H9 (cell line): ENCODE data around the gene SLC2A14. TPM values are rescaled to one million over a fixed set of nuclear protein-coding genes. Genes with fewer than 3 reads are reported as not detected.

Experiments
- DNase-seq: peaks from one replicate; pipeline ENCODE4 v3.0.0-alpha.2; 2017
- H2AFZ ChIP-seq: one replicate; pipeline ENCODE4 v1.6.1; 2013; ENCODE audit warnings: mild to moderate bottlenecking, low read length, control low read depth, moderate library complexity
- H2AK5ac ChIP-seq: 2 replicates; pipeline ENCODE4 v1.6.1; 2013; ENCODE audit warnings: low read length, control low read depth, mixed read lengths; ENCODE audit not compliant: insufficient read length
- H2BK120ac ChIP-seq: one replicate; pipeline ENCODE4 v1.6.1; 2013; ENCODE audit warnings: low read depth, mild to moderate bottlenecking, low read length, control low read depth, inconsistent platforms; ENCODE audit not compliant: poor library complexity, severe bottlenecking
- H2BK12ac ChIP-seq: 2 replicates; pipeline ENCODE4 v1.6.1; 2013; ENCODE audit warnings: low read length, control low read depth, mixed read lengths, low read depth; ENCODE audit not compliant: insufficient read length
- H2BK15ac ChIP-seq: 2 replicates; pipeline ENCODE4 v1.6.1; 2013; ENCODE audit warnings: low read depth, low read length, control low read depth
- H2BK20ac ChIP-seq: one replicate; pipeline ENCODE4 v1.6.1; 2013; ENCODE audit warnings: low read depth, mild to moderate bottlenecking, low read length, control low read depth, inconsistent platforms; ENCODE audit not compliant: poor library complexity, severe bottlenecking
- H2BK5ac ChIP-seq: 2 replicates; pipeline ENCODE4 v1.6.1; 2013; ENCODE audit warnings: low read length, control low read depth, mixed read lengths; ENCODE audit not compliant: insufficient read length
- H3K14ac ChIP-seq: 2 replicates; pipeline ENCODE4 v1.6.1; 2013; ENCODE audit warnings: low read length, control low read depth; ENCODE audit not compliant: insufficient read depth
- H3K18ac ChIP-seq: 2 replicates; pipeline ENCODE4 v1.6.1; 2013; ENCODE audit warnings: low read depth, mild to moderate bottlenecking, mixed read lengths, low read length, control low read depth; ENCODE audit not compliant: insufficient read length
- H3K23ac ChIP-seq: 2 replicates; pipeline ENCODE4 v1.6.1; 2013; ENCODE audit warnings: low read length, control low read depth, mixed read lengths, low read depth; ENCODE audit not compliant: insufficient read length
- H3K23me2 ChIP-seq: 2 replicates; pipeline ENCODE4 v1.6.1; 2013; ENCODE audit warnings: low read depth, mild to moderate bottlenecking, mixed read lengths, low read length, control low read depth; ENCODE audit not compliant: insufficient read length, poor library complexity, severe bottlenecking
- H3K27ac ChIP-seq: 2 replicates; pipeline ENCODE4 v1.5.1; 2013; ENCODE audit warnings: low read length, control low read depth, mixed read lengths, low read depth; ENCODE audit not compliant: insufficient read length
- H3K27me3 ChIP-seq: 2 replicates; pipeline ENCODE4 v1.6.1; 2013; ENCODE audit warnings: low read length, control low read depth, inconsistent platforms; ENCODE audit not compliant: insufficient read depth
- H3K4ac ChIP-seq: 2 replicates; pipeline ENCODE4 v1.6.1; 2013; ENCODE audit warnings: low read depth, mild to moderate bottlenecking, control low read depth, inconsistent platforms, low read length, moderate library complexity
- H3K4me1 ChIP-seq: 2 replicates; pipeline ENCODE4 v1.6.1; 2013; ENCODE audit warnings: low read length, control low read depth, inconsistent platforms; ENCODE audit not compliant: insufficient read depth
- H3K4me2 ChIP-seq: 2 replicates; pipeline ENCODE4 v1.6.1; 2013; ENCODE audit warnings: low read length, control low read depth, mixed read lengths; ENCODE audit not compliant: insufficient read length, insufficient read depth
- H3K56ac ChIP-seq: 2 replicates; pipeline ENCODE4 v1.6.1; 2013; ENCODE audit warnings: low read depth, mild to moderate bottlenecking, mixed read lengths, low read length, control low read depth; ENCODE audit not compliant: insufficient read length
- H3K79me1 ChIP-seq: 2 replicates; pipeline ENCODE4 v1.6.1; 2013; ENCODE audit warnings: low read depth, mild to moderate bottlenecking, moderate library complexity, low read length, control low read depth, inconsistent platforms; ENCODE audit not compliant: insufficient read depth, poor library complexity, severe bottlenecking
- H3K79me2 ChIP-seq: 2 replicates; pipeline ENCODE4 v1.6.1; 2013; ENCODE audit warnings: low read length, control low read depth, inconsistent platforms; ENCODE audit not compliant: insufficient read depth
- H3K9ac ChIP-seq: 2 replicates; pipeline ENCODE4 v1.6.1; 2013; ENCODE audit warnings: low read length, control low read depth, mixed read lengths; ENCODE audit not compliant: insufficient read length; ENCODE audit errors: extremely low read depth
- H3K9me3 ChIP-seq: one replicate; pipeline ENCODE4 v1.6.1; 2013; ENCODE audit warnings: low read depth, low read length, inconsistent platforms; ENCODE audit not compliant: control insufficient read depth
- H3T11ph ChIP-seq: one replicate; pipeline ENCODE4 v1.6.1; 2013; ENCODE audit warnings: mild to moderate bottlenecking, low read length, control low read depth, inconsistent platforms
- H4K20me1 ChIP-seq: one replicate; pipeline ENCODE4 v1.6.1; 2013; ENCODE audit not compliant: control insufficient read depth, insufficient read length, insufficient read depth
- H4K5ac ChIP-seq: 2 replicates; pipeline ENCODE4 v1.6.1; 2013; ENCODE audit warnings: low read depth, mild to moderate bottlenecking, mixed read lengths, low read length, control low read depth; ENCODE audit not compliant: insufficient read length
- H4K8ac ChIP-seq: replicated peaks from 2 replicates; pipeline ENCODE4 v1.6.1; 2013; ENCODE audit warnings: low read length, control low read depth, mixed read lengths, low read depth; ENCODE audit not compliant: insufficient read length
- H4K91ac ChIP-seq: 2 replicates; pipeline ENCODE4 v1.6.1; 2013; ENCODE audit warnings: low read depth, mild to moderate bottlenecking, moderate library complexity, mixed read lengths, low read length, control low read depth; ENCODE audit not compliant: insufficient read length
- H3K27ac Mint-ChIP-seq, 3 experiments: 2 replicates in 2 of 3; 3 replicates in 1 of 3; pipeline ENCODE4 v1.8.0; 2020 to 2021; ENCODE audit warnings: mixed read lengths in 3 of 3, mild to moderate bottlenecking in 1 of 3, moderate library complexity in 1 of 3
- H3K27me3 Mint-ChIP-seq: 2 replicates; pipeline ENCODE4 v1.8.0; 2021; ENCODE audit warnings: low read depth, mild to moderate bottlenecking, moderate library complexity, mixed read lengths
- H3K36me3 Mint-ChIP-seq, 3 experiments: 2 replicates in 2 of 3; 3 replicates in 1 of 3; pipeline ENCODE4 v1.8.0; 2020 to 2021; ENCODE audit warnings: low read depth in 3 of 3, mixed read lengths in 3 of 3; ENCODE audit not compliant: insufficient read depth in 1 of 3
- H3K4me1 Mint-ChIP-seq, 2 experiments: 2 replicates each; pipeline ENCODE4 v1.8.0; 2020; ENCODE audit warnings: mixed read lengths in 2 of 2
- H3K4me3 Mint-ChIP-seq, 2 experiments: 2 replicates in 1 of 2; 3 replicates in 1 of 2; pipeline ENCODE4 v1.8.0; 2020 to 2021; ENCODE audit warnings: mild to moderate bottlenecking in 2 of 2, mixed read lengths in 2 of 2, moderate library complexity in 1 of 2
- H3K9me3 Mint-ChIP-seq, 2 experiments: 2 replicates in 1 of 2; 3 replicates in 1 of 2; pipeline ENCODE4 v1.8.0; 2020; ENCODE audit warnings: mild to moderate bottlenecking in 2 of 2, mixed read lengths in 2 of 2, moderate library complexity in 1 of 2
- WGBS: extraction: QIAGEN DNeasy Blood & Tissue Kit; methylation state at CpG from one replicate; pipeline ENCODE4 v1.1.7; 2013; ENCODE audit warnings: missing lambda C conversion rate, low lambda C conversion rate, mixed read lengths; ENCODE audit not compliant: insufficient read length; ENCODE audit errors: extremely low coverage; 5-methylcytosine and 5-hydroxymethylcytosine counted together
- total RNA-seq: library from RNA; stranded (reverse); gene quantifications from 2 replicates; pipeline ENCODE4 v1.2.1, GENCODE V29; 2021
- TF ChIP-seq, protein P1 (sequence below): fragments of 200-600 bp; sonication (generic); conservative IDR thresholded peaks from 3 replicates; pipeline ENCODE4 v1.8.0; 2021; ENCODE audit warnings: antibody characterized with exemption, mild to moderate bottlenecking

The SLC2A14 gene
- total RNA-seq, 1 experiment from 2014 or later = 19.1 TPM

DNA sequence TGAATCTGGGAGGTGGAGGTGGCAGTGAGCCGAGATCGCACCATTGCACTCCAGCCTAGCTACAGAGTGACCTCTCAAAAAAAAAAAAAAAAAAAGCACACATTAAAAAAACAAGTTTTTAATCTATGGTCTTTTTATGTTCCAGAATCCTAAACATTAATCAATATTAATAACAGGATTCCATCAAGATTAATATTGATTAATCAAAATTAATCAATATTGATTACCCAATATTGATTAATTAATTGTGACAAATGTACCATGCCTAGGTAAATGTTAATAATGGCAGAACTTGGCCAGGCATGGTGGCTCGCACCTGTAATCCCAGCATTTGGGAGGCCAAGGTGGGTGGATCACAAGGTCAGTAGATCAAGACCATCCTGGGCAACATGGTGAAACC is 91.4 kb downstream of the SLC2A14 start:
- WGBS = no CpG with 5 or more reads among the region's 3 CpGs
- no peak overlapping the region for H2AK5ac ChIP-seq
- no peaks in the 10 kb centered on the region for H3K23me2 ChIP-seq
- H3K23ac ChIP-seq = no peak overlapping the region
- no peaks in the 10 kb centered on the region for H3K27me3 ChIP-seq
- H4K5ac ChIP-seq = no peak overlapping the region
- no peaks in the 10 kb centered on the region for H3K79me2 ChIP-seq
- Mint-ChIP-seq H3K4me1 (peaks cover 14 to 18% of the 10 kb centered on the region in 2 experiments), H3K27me3 (no peaks in the 10 kb centered on the region), H3K9me3 (no peaks in the 10 kb centered on the region), H3K36me3 (no peaks in the 10 kb centered on the region), H3K27ac (no peak overlapping the region), H3K4me3 (no peak overlapping the region)
- H3K9ac ChIP-seq = no peak overlapping the region
- H4K20me1 ChIP-seq = no peaks in the 10 kb centered on the region
- H3K27ac ChIP-seq = no peak overlapping the region
- DNase-seq = no peak
- no peak overlapping the region for H2BK5ac ChIP-seq
- TF ChIP-seq, protein P1, sequence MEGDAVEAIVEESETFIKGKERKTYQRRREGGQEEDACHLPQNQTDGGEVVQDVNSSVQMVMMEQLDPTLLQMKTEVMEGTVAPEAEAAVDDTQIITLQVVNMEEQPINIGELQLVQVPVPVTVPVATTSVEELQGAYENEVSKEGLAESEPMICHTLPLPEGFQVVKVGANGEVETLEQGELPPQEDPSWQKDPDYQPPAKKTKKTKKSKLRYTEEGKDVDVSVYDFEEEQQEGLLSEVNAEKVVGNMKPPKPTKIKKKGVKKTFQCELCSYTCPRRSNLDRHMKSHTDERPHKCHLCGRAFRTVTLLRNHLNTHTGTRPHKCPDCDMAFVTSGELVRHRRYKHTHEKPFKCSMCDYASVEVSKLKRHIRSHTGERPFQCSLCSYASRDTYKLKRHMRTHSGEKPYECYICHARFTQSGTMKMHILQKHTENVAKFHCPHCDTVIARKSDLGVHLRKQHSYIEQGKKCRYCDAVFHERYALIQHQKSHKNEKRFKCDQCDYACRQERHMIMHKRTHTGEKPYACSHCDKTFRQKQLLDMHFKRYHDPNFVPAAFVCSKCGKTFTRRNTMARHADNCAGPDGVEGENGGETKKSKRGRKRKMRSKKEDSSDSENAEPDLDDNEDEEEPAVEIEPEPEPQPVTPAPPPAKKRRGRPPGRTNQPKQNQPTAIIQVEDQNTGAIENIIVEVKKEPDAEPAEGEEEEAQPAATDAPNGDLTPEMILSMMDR = no peak
- H3K18ac ChIP-seq = no peak overlapping the region
- no peak overlapping the region for H3K14ac ChIP-seq
- no peaks in the 10 kb centered on the region for H3K4me1 ChIP-seq
- no peak overlapping the region for H2AFZ ChIP-seq
- no peak overlapping the region for H2BK15ac ChIP-seq
- H4K91ac ChIP-seq = no peak overlapping the region
- no peaks in the 10 kb centered on the region for H3K9me3 ChIP-seq
- H3K79me1 ChIP-seq = no peaks in the 10 kb centered on the region
- no peak overlapping the region for H3K56ac ChIP-seq
- H2BK20ac ChIP-seq = no peak overlapping the region
- no peak overlapping the region for H3T11ph ChIP-seq
- no peak overlapping the region for H3K4me2 ChIP-seq
- no peak overlapping the region for H3K4ac ChIP-seq
- no peak overlapping the region for H2BK12ac ChIP-seq
- H2BK120ac ChIP-seq = no peak overlapping the region
- no peak overlapping the region for H4K8ac ChIP-seq
